ENCODE results near the gene TCF7L2.

The TCF7L2 gene

DNA sequence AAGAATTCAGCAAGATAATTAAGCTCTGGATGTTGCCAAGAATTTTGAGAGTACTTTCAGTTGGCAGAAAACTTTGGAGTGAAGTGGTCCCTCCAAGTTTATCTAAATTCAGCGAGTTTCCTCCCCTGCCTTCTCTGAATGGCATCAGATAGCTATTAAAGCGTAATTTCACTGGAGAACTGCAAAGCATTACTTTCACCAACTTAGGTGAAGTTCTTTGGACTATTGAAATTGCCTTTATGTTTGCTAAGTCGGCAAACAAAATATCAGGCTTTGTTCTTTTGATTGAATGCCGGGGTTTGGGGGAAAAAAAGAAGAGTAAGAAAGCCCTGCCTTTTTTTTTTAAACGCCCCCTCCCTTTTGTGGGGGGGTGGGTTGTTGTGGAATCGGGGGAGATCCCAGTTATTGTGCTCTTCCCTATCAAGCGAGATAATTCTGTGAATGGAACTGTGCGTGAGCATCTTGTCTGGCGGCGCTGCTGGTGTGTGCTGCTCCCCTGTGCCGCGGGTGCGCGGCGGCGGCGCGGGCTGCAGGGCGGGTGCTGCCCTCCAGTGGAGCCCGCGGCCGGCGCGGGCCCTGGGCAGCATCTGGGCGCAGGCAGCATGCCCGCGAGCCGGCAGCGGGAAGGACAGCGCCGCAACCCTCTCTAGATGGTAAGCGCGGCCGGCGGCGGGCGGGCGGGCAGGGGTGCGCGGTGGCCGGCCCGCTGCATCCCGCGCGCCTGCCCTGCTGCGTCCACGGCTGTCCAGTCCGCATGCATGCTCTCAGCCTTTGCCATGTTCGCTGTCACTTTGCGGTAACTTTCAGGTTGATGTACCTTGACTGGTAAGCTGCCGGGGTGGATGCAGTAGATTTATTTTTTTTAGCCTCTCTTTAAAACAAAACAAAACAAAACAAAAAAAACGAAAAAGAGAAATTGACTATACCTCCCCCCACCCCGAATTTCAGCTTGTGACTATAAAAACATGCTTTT lies 176.5 kb downstream of the TCF7L2 start:
- peaks cover 66% of the 10 kb centered on the region for H3K4me1 ChIP-seq (ENCODE audit: control insufficient read depth, insufficient read depth, low read length)
- no peaks in the 10 kb centered on the region for H3K27me3 ChIP-seq (ENCODE audit: control insufficient read depth, insufficient read depth, low read length)
- H3K9ac ChIP-seq (ENCODE audit: low read length): no peak overlapping the region
- no peaks in the 10 kb centered on the region for H3K9me3 ChIP-seq (ENCODE audit: control insufficient read depth, insufficient read depth, low read depth, low read length)
- H3K27ac ChIP-seq (ENCODE audit: low read depth, low read length): no peak overlapping the region
- H3K36me3 ChIP-seq (ENCODE audit: control insufficient read depth, insufficient read depth, low read length): no peaks in the 10 kb centered on the region
- peak overlapping the region; percentile 56 for H3K4me3 ChIP-seq (ENCODE audit: low read depth, low read length)

DNA sequence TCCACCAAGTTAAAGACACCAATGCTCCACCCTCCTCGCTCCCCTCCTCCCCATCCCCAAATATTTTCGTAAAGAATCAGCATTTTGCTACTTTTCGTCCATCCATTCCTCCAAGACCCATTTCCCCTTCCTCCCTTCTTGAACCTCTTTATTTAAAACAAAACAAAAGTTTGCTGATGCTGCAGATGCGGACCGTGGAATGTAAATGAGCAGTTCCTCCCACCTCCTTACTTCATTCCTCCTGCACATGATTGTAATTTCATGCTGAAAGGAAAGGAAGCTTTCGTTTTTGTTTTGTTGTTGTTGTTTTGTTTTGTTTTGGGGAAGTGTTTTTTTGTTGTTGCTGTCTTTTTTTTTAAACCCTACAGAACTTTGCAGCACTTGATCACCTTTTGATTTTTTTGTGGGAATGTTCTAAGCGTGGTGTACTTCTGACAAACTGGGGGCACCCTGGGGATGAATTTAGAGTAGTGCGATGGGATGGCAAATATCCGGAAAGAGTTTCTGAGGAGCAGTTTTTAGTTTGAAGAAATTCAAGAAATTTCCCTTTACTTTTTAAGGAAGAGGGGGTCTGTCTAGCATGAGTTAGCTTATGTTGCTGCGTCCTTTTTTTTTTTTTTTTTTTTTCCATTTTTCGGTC lies 177.3 kb downstream of the TCF7L2 start:
- peaks cover 73% of the 10 kb centered on the region for H3K4me1 ChIP-seq (ENCODE audit: control insufficient read depth, insufficient read depth, low read length)
- H3K9me3 ChIP-seq (ENCODE audit: control insufficient read depth, insufficient read depth, low read depth, low read length): no peaks in the 10 kb centered on the region
- peak overlapping the region; percentile 56 for H3K4me3 ChIP-seq (ENCODE audit: low read depth, low read length)
- no peaks in the 10 kb centered on the region for H3K36me3 ChIP-seq (ENCODE audit: control insufficient read depth, insufficient read depth, low read length)
- H3K27me3 ChIP-seq (ENCODE audit: control insufficient read depth, insufficient read depth, low read length): no peaks in the 10 kb centered on the region
- no peak overlapping the region for H3K27ac ChIP-seq (ENCODE audit: low read depth, low read length)
- H3K9ac ChIP-seq (ENCODE audit: low read length): no peak overlapping the region

DNA sequence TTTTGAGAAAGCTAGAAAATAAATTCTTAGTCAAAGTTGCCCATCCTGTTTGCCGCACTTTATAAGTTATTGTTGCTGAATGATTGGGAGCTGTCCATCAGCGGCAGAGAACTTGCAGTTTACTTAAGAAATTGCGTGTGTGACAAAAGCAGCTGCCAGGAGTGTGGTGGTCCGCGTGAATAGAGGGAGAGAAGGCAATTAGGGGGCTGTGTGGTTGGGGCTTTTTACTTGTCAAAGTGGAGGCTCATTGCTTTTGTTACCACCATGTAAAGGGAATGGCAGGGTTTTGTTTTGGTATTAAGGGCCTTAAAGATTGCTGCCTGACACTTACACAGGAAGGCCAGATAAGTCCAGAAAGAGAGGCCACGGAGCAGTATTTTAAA lies 177.8 kb downstream of the TCF7L2 start:
- Histone ChIP-seq H3K4me3 (ENCODE audit: low read depth, low read length) (peak overlapping the region; percentile 27; the same call in 1 of the 2 replicates), H3K27me3 (ENCODE audit: control insufficient read depth, insufficient read depth, low read length) (no peaks in the 10 kb centered on the region), H3K36me3 (ENCODE audit: control insufficient read depth, insufficient read depth, low read length) (no peaks in the 10 kb centered on the region), H3K9me3 (ENCODE audit: control insufficient read depth, insufficient read depth, low read depth, low read length) (no peaks in the 10 kb centered on the region), H3K4me1 (ENCODE audit: control insufficient read depth, insufficient read depth, low read length) (peaks cover 75% of the 10 kb centered on the region), H3K9ac (ENCODE audit: low read length) (no peak overlapping the region), H3K27ac (ENCODE audit: low read depth, low read length) (no peak overlapping the region)

DNA sequence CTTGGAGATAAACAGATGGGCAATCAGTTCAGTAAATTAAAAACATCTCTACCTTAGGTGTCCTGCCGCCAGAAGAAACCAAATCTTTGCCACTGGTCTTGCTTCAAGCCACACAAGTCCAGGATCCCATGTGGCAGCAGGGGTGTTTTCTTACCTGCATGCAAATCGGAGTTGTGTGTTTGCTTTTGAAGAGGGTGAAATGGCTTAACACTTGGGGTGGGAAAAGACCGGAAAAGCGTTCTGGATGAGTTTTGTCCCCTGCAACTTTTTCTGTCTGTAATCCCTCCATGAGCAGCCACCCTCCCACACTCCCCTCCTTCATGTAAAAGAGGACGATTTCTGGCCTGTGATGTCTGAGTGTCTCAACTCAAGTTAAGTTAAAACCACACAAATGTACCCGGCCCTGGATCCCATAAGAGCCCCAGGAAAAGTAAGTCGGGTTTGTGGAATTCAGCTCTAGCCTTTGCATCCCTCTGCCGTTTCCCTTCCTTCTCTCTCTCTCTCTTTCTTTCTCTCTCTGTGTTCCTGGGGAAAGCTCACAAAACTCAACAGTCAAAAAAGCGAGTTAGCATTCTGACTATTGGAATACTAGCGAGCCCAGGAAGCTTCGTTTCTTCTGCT lies 178.5 kb downstream of the TCF7L2 start:
- no peaks in the 10 kb centered on the region for H3K27me3 ChIP-seq (ENCODE audit: control insufficient read depth, insufficient read depth, low read length)
- H3K27ac ChIP-seq (ENCODE audit: low read depth, low read length): no peak overlapping the region
- no peaks in the 10 kb centered on the region for H3K9me3 ChIP-seq (ENCODE audit: control insufficient read depth, insufficient read depth, low read depth, low read length)
- H3K36me3 ChIP-seq (ENCODE audit: control insufficient read depth, insufficient read depth, low read length): no peaks in the 10 kb centered on the region
- H3K4me3 ChIP-seq (ENCODE audit: low read depth, low read length): peak overlapping the region; percentile 27; the same call in 1 of the 2 replicates
- H3K4me1 ChIP-seq (ENCODE audit: control insufficient read depth, insufficient read depth, low read length): peaks cover 76% of the 10 kb centered on the region
- no peak overlapping the region for H3K9ac ChIP-seq (ENCODE audit: low read length)

DNA sequence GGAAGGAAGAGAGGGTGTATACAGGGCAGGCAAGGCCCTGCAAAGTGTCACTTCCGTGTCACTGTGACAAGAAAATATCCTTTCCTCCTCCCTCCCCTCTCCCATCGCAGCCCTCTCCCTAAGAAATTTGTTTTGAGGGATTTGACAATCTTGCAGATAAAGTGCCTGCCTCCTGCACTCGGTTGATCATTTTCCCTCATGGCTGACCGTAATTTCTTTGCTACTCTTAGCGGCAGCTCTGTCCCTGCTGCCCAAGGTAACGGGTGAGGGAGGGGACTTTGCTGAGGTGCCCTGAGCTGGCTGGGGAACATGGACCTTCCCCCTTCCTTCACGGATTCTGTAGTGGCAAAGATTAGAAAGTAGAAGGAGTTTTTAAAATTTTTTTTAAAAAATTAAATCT lies 179.1 kb downstream of the TCF7L2 start:
- no peak overlapping the region for H3K27ac ChIP-seq (ENCODE audit: low read depth, low read length)
- no peaks in the 10 kb centered on the region for H3K36me3 ChIP-seq (ENCODE audit: control insufficient read depth, insufficient read depth, low read length)
- no peak overlapping the region for H3K9ac ChIP-seq (ENCODE audit: low read length)
- H3K27me3 ChIP-seq (ENCODE audit: control insufficient read depth, insufficient read depth, low read length): no peaks in the 10 kb centered on the region
- peak overlapping the region; percentile 27; the same call in 1 of the 2 replicates for H3K4me3 ChIP-seq (ENCODE audit: low read depth, low read length)
- no peaks in the 10 kb centered on the region for H3K9me3 ChIP-seq (ENCODE audit: control insufficient read depth, insufficient read depth, low read depth, low read length)
- peaks cover 81% of the 10 kb centered on the region for H3K4me1 ChIP-seq (ENCODE audit: control insufficient read depth, insufficient read depth, low read length)

DNA sequence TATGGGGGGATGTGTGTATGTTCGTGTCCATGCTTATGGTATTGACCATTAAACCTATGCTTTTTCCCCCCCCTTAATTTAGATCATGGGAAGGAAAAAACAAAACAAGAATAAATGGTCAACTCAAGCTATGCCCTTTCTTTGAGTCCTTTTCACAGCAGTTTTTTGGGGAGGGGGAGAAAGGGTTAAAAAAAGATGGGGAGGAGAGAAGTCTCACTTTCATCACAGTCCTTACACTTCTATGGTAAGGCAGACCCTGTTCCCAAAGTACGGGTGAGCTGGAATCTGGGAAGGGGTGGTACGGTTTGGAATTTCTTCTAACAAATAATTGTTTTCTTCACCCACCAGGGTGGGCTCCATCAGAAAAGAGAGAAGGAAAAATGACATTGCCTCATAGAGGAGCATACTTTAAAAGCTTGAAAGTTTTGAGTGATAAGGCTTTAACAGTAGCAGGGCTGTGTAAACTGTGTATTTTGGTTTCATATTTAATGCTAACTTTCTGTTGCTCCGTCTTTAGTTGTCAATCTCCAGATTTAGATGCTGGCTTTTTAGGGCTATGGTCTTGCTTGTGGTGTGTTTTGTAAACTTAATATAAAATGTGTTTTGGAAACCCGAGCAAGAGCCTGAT lies 180.1 kb downstream of the TCF7L2 start:
- Histone ChIP-seq H3K27ac (ENCODE audit: low read depth, low read length) (no peak overlapping the region), H3K9ac (ENCODE audit: low read length) (no peak overlapping the region)

DNA sequence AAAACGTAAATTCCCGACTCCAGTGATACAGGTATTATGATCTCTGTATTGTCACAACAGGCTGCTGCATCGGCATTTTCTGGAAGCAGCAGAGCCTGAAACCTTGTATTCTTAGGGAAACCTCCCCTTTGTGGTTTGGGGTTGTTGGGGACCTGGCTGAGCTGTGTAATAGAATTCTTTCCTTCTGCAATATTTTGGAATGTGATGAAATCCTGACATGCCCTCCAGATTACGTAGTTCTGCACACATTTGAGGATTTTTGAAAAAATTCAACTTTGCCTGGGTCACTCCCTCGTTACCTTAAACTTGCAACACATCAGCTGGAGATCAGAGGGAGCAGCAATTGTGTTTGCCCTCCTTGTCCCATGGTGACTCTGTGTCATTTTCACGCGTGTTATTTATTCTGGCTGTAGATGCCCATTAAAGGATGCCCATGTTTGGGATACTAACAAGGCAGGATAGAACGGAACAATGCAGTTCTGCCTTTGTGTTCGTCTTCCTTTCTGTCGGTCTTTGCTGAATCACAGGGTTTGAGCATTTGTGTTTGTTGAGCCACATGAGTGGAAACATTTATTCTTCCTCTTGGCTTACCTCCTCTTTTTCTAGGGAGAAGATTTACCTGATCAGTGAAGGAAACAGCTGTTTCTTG lies 181.7 kb downstream of the TCF7L2 start:
- Histone ChIP-seq H3K4me1 (ENCODE audit: control insufficient read depth, insufficient read depth, low read length) (peaks cover 91% of the 10 kb centered on the region), H3K36me3 (ENCODE audit: control insufficient read depth, insufficient read depth, low read length) (no peaks in the 10 kb centered on the region; the same call in 1 of the 2 replicates), H3K4me3 (ENCODE audit: low read depth, low read length) (no peak overlapping the region), H3K27me3 (ENCODE audit: control insufficient read depth, insufficient read depth, low read length) (no peaks in the 10 kb centered on the region), H3K9me3 (ENCODE audit: control insufficient read depth, insufficient read depth, low read depth, low read length) (no peaks in the 10 kb centered on the region), H3K9ac (ENCODE audit: low read length) (no peak overlapping the region), H3K27ac (ENCODE audit: low read depth, low read length) (no peak overlapping the region)

More for the DNA sequence above, 180.1 kb downstream of the TCF7L2 start:
- Histone ChIP-seq H3K9me3 (ENCODE audit: control insufficient read depth, insufficient read depth, low read depth, low read length) (no peaks in the 10 kb centered on the region), H3K4me1 (ENCODE audit: control insufficient read depth, insufficient read depth, low read length) (peaks cover 83% of the 10 kb centered on the region), H3K4me3 (ENCODE audit: low read depth, low read length) (no peak overlapping the region), H3K36me3 (ENCODE audit: control insufficient read depth, insufficient read depth, low read length) (no peaks in the 10 kb centered on the region), H3K27me3 (ENCODE audit: control insufficient read depth, insufficient read depth, low read length) (no peaks in the 10 kb centered on the region)

DNA sequence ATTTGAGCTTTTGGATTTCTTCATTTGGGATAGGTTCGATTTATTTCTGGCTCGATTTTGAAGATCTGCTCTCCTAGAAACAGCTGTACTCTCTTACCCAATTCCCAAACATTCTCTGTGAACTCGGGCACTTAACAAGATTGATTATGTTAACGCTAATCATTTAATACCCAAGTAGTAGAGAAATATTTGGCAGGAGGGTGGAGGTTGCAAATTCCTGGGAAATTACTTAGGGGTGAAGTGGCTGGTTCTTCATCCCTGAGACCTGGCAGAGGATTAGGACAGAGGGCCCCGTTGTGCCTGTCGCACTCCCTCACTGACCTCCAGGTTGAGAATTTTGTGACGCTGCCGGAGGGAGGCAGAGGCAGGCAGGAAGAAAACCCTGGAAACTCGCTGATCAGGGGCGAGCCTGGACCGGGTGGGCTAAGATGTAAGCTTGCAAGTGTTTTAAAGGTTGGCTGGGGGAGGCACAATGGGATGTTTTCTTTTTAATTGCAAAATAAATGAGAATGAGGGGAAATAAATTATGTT lies 182.6 kb downstream of the TCF7L2 start:
- Histone ChIP-seq H3K4me1 (ENCODE audit: control insufficient read depth, insufficient read depth, low read length) (peaks cover 89% of the 10 kb centered on the region), H3K27ac (ENCODE audit: low read depth, low read length) (no peak overlapping the region)

DNA sequence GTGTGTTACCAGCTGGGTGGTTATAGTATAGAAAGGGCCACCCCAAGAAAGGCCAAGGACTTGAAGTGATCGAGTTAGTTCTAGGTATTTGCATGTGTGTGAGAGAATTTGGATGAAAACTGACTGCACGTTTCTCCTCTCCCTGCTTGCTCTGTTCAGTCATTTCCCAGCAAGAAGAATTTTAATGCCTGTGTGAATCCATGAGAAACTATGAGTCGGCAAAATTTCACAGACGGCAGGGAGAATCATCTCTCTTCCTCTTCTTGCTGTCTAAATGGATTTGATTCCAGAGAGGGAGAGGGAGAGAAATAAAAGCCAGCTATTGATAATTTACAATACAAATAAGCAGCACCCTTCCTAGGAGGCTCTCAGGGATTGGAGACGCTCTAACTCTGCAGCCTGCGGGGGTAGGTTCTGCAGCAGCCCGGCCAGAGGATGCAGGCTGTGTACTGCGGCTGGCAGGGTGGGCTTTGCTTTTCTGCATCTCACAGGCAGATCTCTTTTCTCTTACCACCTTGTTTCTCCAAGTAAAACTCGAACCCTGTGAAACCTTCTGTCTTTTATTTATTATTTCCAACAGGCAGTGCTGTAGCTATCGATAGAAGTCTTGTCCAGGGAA lies 183.6 kb downstream of the TCF7L2 start:
- Histone ChIP-seq H3K27me3 (ENCODE audit: control insufficient read depth, insufficient read depth, low read length) (no peaks in the 10 kb centered on the region), H3K4me1 (ENCODE audit: control insufficient read depth, insufficient read depth, low read length) (peaks cover 83% of the 10 kb centered on the region), H3K9ac (ENCODE audit: low read length) (no peak overlapping the region), H3K9me3 (ENCODE audit: control insufficient read depth, insufficient read depth, low read depth, low read length) (no peaks in the 10 kb centered on the region), H3K27ac (ENCODE audit: low read depth, low read length) (no peak overlapping the region; the same call in 1 of the 2 replicates), H3K4me3 (ENCODE audit: low read depth, low read length) (no peak overlapping the region), H3K36me3 (ENCODE audit: control insufficient read depth, insufficient read depth, low read length) (no peaks in the 10 kb centered on the region; the same call in 1 of the 2 replicates)

More for the DNA sequence above, 182.6 kb downstream of the TCF7L2 start:
- Histone ChIP-seq H3K9ac (ENCODE audit: low read length) (no peak overlapping the region), H3K4me3 (ENCODE audit: low read depth, low read length) (no peak overlapping the region), H3K27me3 (ENCODE audit: control insufficient read depth, insufficient read depth, low read length) (no peaks in the 10 kb centered on the region), H3K36me3 (ENCODE audit: control insufficient read depth, insufficient read depth, low read length) (no peaks in the 10 kb centered on the region; the same call in 1 of the 2 replicates), H3K9me3 (ENCODE audit: control insufficient read depth, insufficient read depth, low read depth, low read length) (no peaks in the 10 kb centered on the region)

DNA sequence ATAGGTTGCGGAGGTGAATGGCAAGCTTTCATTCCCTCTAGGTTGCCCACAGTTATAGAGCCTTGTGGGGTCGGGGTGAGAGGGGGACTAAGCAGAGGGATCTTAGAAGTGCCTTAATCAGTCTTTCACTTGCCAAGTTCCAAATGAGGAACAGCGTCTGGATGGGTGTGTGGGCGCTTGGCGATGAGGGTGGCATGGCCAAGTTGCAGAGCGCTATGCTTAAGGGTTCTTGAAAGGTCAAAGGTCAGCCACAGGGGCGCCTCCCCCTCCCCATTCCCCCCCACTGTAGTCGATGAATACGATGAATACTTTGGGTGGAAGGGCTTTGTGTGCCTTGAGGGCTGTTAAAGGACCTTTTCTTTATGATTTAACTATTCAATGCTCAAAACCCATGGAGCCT lies 185.0 kb downstream of the TCF7L2 start:
- Histone ChIP-seq H3K27ac (ENCODE audit: low read depth, low read length) (no peak overlapping the region), H3K4me3 (ENCODE audit: low read depth, low read length) (no peak overlapping the region), H3K27me3 (ENCODE audit: control insufficient read depth, insufficient read depth, low read length) (no peaks in the 10 kb centered on the region), H3K9ac (ENCODE audit: low read length) (no peak overlapping the region), H3K36me3 (ENCODE audit: control insufficient read depth, insufficient read depth, low read length) (no peaks in the 10 kb centered on the region; the same call in 1 of the 2 replicates), H3K4me1 (ENCODE audit: control insufficient read depth, insufficient read depth, low read length) (peaks cover 86% of the 10 kb centered on the region), H3K9me3 (ENCODE audit: control insufficient read depth, insufficient read depth, low read depth, low read length) (no peaks in the 10 kb centered on the region)

Measured in HUES6 (cell line).